Activated CD4-positive, alpha-beta T cell treated with anti-CD3 and anti-CD28 coated beads for 36 hours (primary cell): ENCODE data around the gene UBAP2. TPM values are rescaled to one million over a fixed set of nuclear protein-coding genes. Genes with fewer than 3 reads are reported as not detected.

ENCODE experiments used
- ATAC-seq: fragments of 200-7000 bp; cut with Tn5 transposase; one replicate; pipeline ENCODE4 v1.10.0; 2021; ENCODE audit warnings: mild to moderate bottlenecking, moderate library complexity
- CTCF ChIA-PET: fragments of 350-600 bp; sonication (Branson Sonifier 250); formaldehyde crosslinking; loops from one replicate; lab custom pipeline; 2021; ENCODE audit warnings: antibody characterized with exemption; lab: Charles Lee
- POLR2A ChIA-PET: fragments of 350-600 bp; sonication (Branson Sonifier 250); formaldehyde crosslinking; loops from one replicate; lab custom pipeline; 2021; ENCODE audit warnings: antibody characterized with exemption, inconsistent platforms; lab: Charles Lee
- DNase-seq: peaks from one replicate; pipeline ENCODE4 v3.0.0-alpha.2; 2020
- H3K27ac Mint-ChIP-seq: one replicate; pipeline ENCODE4 v1.8.0; 2021; ENCODE audit warnings: mixed read lengths
- H3K27me3 Mint-ChIP-seq: one replicate; pipeline ENCODE4 v1.8.0; 2021; ENCODE audit warnings: mixed read lengths
- H3K36me3 Mint-ChIP-seq: one replicate; pipeline ENCODE4 v1.8.0; 2021; ENCODE audit warnings: low read depth, mixed read lengths
- H3K4me1 Mint-ChIP-seq: one replicate; pipeline ENCODE4 v1.8.0; 2021; ENCODE audit warnings: mixed read lengths
- H3K4me3 Mint-ChIP-seq: one replicate; pipeline ENCODE4 v1.8.0; 2021; ENCODE audit warnings: mild to moderate bottlenecking, moderate library complexity, mixed read lengths
- H3K9me3 Mint-ChIP-seq: one replicate; pipeline ENCODE4 v1.8.0; 2021; ENCODE audit warnings: low read depth, mixed read lengths
- intact Hi-C, 2 experiments: fragments of 100-400 bp; cut with DNase I in 1 of 2; cut with micrococcal nuclease in 1 of 2; formaldehyde crosslinking; loops; one replicate each; pipeline versions ENCODE4 v1.14.2 to v1.15.1; 2022 to 2024; cut with DNase I, micrococcal nuclease
- total RNA-seq, 2 experiments: library from RNA; stranded (reverse); gene quantifications; one replicate each; pipeline ENCODE4 v1.2.3, GENCODE V29; 2021

The UBAP2 gene
- total RNA-seq, 2 experiments from 2014 or later = 42.7 to 50.8 TPM

GRCh38 chr9:33923079-33923478, 125.6 kb downstream of the UBAP2 start:
- CTCF ChIA-PET = interaction anchor here (0.6 to 4.5 kb wide), 4 partner anchors 9 to 110 kb away, joined by 3 to 23 read pairs (median 4); no protein-coding TSS in a partner anchor
- no peaks in the 10 kb centered on the region for H3K9me3 Mint-ChIP-seq
- peaks cover 30% of the 10 kb centered on the region for H3K36me3 Mint-ChIP-seq
- POLR2A ChIA-PET = no interaction called here
- no peaks in the 10 kb centered on the region for H3K4me1 Mint-ChIP-seq
- ATAC-seq = no peak
- intact Hi-C loops = loop anchor here (5.0 kb wide), 2 partner anchors 106 to 111 kb away; partner anchors contain the start of gene UBE2R2 (in 1 of the 2)
- H3K27ac Mint-ChIP-seq = no peak overlapping the region
- DNase-seq = no peak
- H3K27me3 Mint-ChIP-seq = no peaks in the 10 kb centered on the region
- H3K4me3 Mint-ChIP-seq = no peak overlapping the region

- ATAC-seq (peak; percentile 58), DNase-seq (peak; percentile 49)
- H3K4me3 Mint-ChIP-seq = no peak overlapping the region
Observed at GRCh38 chr9:33921967-33922895, 126.5 kb downstream of the UBAP2 start.

GRCh38 chr9:33919276-33919897, 129.3 kb downstream of the UBAP2 start:
- Mint-ChIP-seq H3K27ac (peak overlapping the region; percentile 6), H3K9me3 (no peaks in the 10 kb centered on the region), H3K36me3 (peaks cover 45% of the 10 kb centered on the region), H3K4me1 (no peaks in the 10 kb centered on the region), H3K4me3 (no peak overlapping the region), H3K27me3 (no peaks in the 10 kb centered on the region)
- ChIA-PET POLR2A (no interaction called here), CTCF (interaction anchor here (4.5 kb wide), 1 partner anchor 106 kb away, joined by 23 read pairs; no protein-coding TSS in a partner anchor)
- DNase-seq (no peak), ATAC-seq (no peak)
- intact Hi-C loops = no loop called here

More at GRCh38 chr9:33921967-33922895, 126.5 kb downstream of the UBAP2 start:
- H3K4me1 Mint-ChIP-seq = no peaks in the 10 kb centered on the region
- peaks cover 31% of the 10 kb centered on the region for H3K36me3 Mint-ChIP-seq
- intact Hi-C loops = loop anchor here (5.0 kb wide), 2 partner anchors 105 to 110 kb away; partner anchors contain the start of gene UBE2R2 (in 1 of the 2)
- no peaks in the 10 kb centered on the region for H3K27me3 Mint-ChIP-seq
- CTCF ChIA-PET = interaction anchor here (0.7 to 4.5 kb wide), 6 partner anchors 8 to 109 kb away, joined by 3 to 23 read pairs (median 4); no protein-coding TSS in a partner anchor
- no peak overlapping the region for H3K27ac Mint-ChIP-seq
- POLR2A ChIA-PET = no interaction called here
- H3K9me3 Mint-ChIP-seq = no peaks in the 10 kb centered on the region

- H3K9me3 Mint-ChIP-seq = no peaks in the 10 kb centered on the region
- ChIA-PET CTCF (interaction anchor here (0.8 kb wide), 1 partner anchor 103 kb away, joined by 3 read pairs; no protein-coding TSS in a partner anchor), POLR2A (no interaction called here)
- peak overlapping the region; percentile 4 for H3K27ac Mint-ChIP-seq
- no peak for DNase-seq
- no peaks in the 10 kb centered on the region for H3K4me1 Mint-ChIP-seq
- H3K4me3 Mint-ChIP-seq = no peak overlapping the region
- H3K36me3 Mint-ChIP-seq = peaks cover 47% of the 10 kb centered on the region
- intact Hi-C loops = no loop called here
- no peaks in the 10 kb centered on the region for H3K27me3 Mint-ChIP-seq
- no peak for ATAC-seq
Observed at GRCh38 chr9:33917036-33917435, 131.7 kb downstream of the UBAP2 start.

- Mint-ChIP-seq H3K27ac (peak overlapping the region; percentile 68), H3K36me3 (peaks cover 37% of the 10 kb centered on the region), H3K27me3 (no peaks in the 10 kb centered on the region), H3K9me3 (no peaks in the 10 kb centered on the region), H3K4me3 (no peak overlapping the region), H3K4me1 (no peaks in the 10 kb centered on the region)
- ChIA-PET CTCF (interaction anchor here (1.7 kb wide), 1 partner anchor 8 kb away, joined by 5 read pairs; no protein-coding TSS in a partner anchor), POLR2A (no interaction called here)
- DNase-seq (no peak), ATAC-seq (no peak)
- intact Hi-C loops = no loop called here
Observed at GRCh38 chr9:33914887-33915628, 133.6 kb downstream of the UBAP2 start.

- Mint-ChIP-seq H3K4me1 (no peaks in the 10 kb centered on the region), H3K4me3 (no peak overlapping the region), H3K36me3 (peaks cover 31% of the 10 kb centered on the region), H3K27ac (no peak overlapping the region), H3K9me3 (no peaks in the 10 kb centered on the region), H3K27me3 (no peaks in the 10 kb centered on the region)
- ATAC-seq (no peak), DNase-seq (no peak)
- CTCF ChIA-PET = interaction anchor here (0.9 to 2.0 kb wide), 6 partner anchors 9 to 137 kb away, joined by 3 to 9 read pairs (median 4); partner anchors contain the start of gene UBE2R2
- intact Hi-C loops = no loop called here
- POLR2A ChIA-PET = no interaction called here
Observed at GRCh38 chr9:33913541-33913940, 135.1 kb downstream of the UBAP2 start.

GRCh38 chr9:33908749-33909148, 139.9 kb downstream of the UBAP2 start:
- ChIA-PET CTCF (interaction anchor here (1.4 kb wide), 1 partner anchor 12 kb away, joined by 3 read pairs; no protein-coding TSS in a partner anchor), POLR2A (no interaction called here)
- Mint-ChIP-seq H3K4me3 (no peak overlapping the region), H3K36me3 (peaks cover 27% of the 10 kb centered on the region), H3K27me3 (no peaks in the 10 kb centered on the region), H3K9me3 (no peaks in the 10 kb centered on the region), H3K27ac (no peak overlapping the region), H3K4me1 (peaks cover 7% of the 10 kb centered on the region)
- no peak for DNase-seq
- no peak for ATAC-seq
- intact Hi-C loops = no loop called here

GRCh38 chr9:33908114-33908513, 140.6 kb downstream of the UBAP2 start:
- DNase-seq = no peak
- CTCF ChIA-PET = interaction anchor here (1.0 to 1.4 kb wide), 2 partner anchors 13 to 23 kb away, joined by 3 read pairs; no protein-coding TSS in a partner anchor
- no peak for ATAC-seq
- no peak overlapping the region for H3K4me3 Mint-ChIP-seq
- no peak overlapping the region for H3K27ac Mint-ChIP-seq
- no peaks in the 10 kb centered on the region for H3K9me3 Mint-ChIP-seq
- intact Hi-C loops = no loop called here
- peaks cover 30% of the 10 kb centered on the region for H3K36me3 Mint-ChIP-seq
- H3K27me3 Mint-ChIP-seq = no peaks in the 10 kb centered on the region
- peaks cover 13% of the 10 kb centered on the region for H3K4me1 Mint-ChIP-seq
- POLR2A ChIA-PET = no interaction called here

- POLR2A ChIA-PET = no interaction called here
- H3K9me3 Mint-ChIP-seq = no peaks in the 10 kb centered on the region
- H3K36me3 Mint-ChIP-seq = peaks cover 31% of the 10 kb centered on the region
- ATAC-seq (no peak), DNase-seq (no peak)
- peak overlapping the region; percentile 37 for H3K27ac Mint-ChIP-seq
- no peak overlapping the region for H3K4me3 Mint-ChIP-seq
- intact Hi-C loops = no loop called here
- peaks cover 14% of the 10 kb centered on the region for H3K4me1 Mint-ChIP-seq
- CTCF ChIA-PET = interaction anchor here (0.8 to 1.0 kb wide), 3 partner anchors 22 to 283 kb away, joined by 3 to 6 read pairs (median 3); no protein-coding TSS in a partner anchor
- no peaks in the 10 kb centered on the region for H3K27me3 Mint-ChIP-seq
Observed at GRCh38 chr9:33907347-33907746, 141.3 kb downstream of the UBAP2 start.

GRCh38 chr9:33906769-33907168, 141.9 kb downstream of the UBAP2 start:
- intact Hi-C loops = no loop called here
- DNase-seq (no peak), ATAC-seq (no peak)
- H3K4me1 Mint-ChIP-seq = peaks cover 14% of the 10 kb centered on the region
- H3K27me3 Mint-ChIP-seq = no peaks in the 10 kb centered on the region
- H3K9me3 Mint-ChIP-seq = no peaks in the 10 kb centered on the region
- no peak overlapping the region for H3K4me3 Mint-ChIP-seq
- peaks cover 34% of the 10 kb centered on the region for H3K36me3 Mint-ChIP-seq
- ChIA-PET POLR2A (no interaction called here), CTCF (interaction anchor here (0.8 to 1.3 kb wide), 4 partner anchors 13 to 283 kb away, joined by 3 to 6 read pairs (median 4); no protein-coding TSS in a partner anchor)
- no peak overlapping the region for H3K27ac Mint-ChIP-seq
